Measurements from ENCODE around the gene TMEM132C.

GRCh38 chr12:128337071-128337345 is 70.0 kb downstream of the TMEM132C start:
- no peak for TF ChIP-seq REST (IDR thresholded peaks at IDR 0.05; ENCODE audit: insufficient replicate concordance, low read depth)
- TF ChIP-seq POLR2AphosphoS5 (IDR thresholded peaks at IDR 0.05; ENCODE audit: low read depth): no peak

Measured in HL-60 (cell line).